Right ventricle myocardium inferior (tissue), 1 donor: ENCODE measurements around the gene KCNJ6. TPM values are rescaled to one million over a fixed set of nuclear protein-coding genes. Genes with fewer than 3 reads are reported as not detected.

Source experiments
- ATAC-seq: fragments of 200-7000 bp; cut with Tn5 transposase; one replicate; pipeline ENCODE4 v1.9.1; 2020; ENCODE audit warnings: mild to moderate bottlenecking, moderate library complexity
- DNase-seq: peaks from one replicate; pipeline ENCODE4 v3.0.0; 2021; ENCODE audit errors: missing footprints
- intact Hi-C: fragments of 100-400 bp; cut with DNase I; formaldehyde crosslinking; loops from one replicate; pipeline ENCODE4 v1.11.0; 2022
- total RNA-seq: library from RNA; stranded (reverse); fragmentation: NEBNext Ultra II Directional; extraction: Animal tissue kit (Norgen Biotek cat#: 25700); gene quantifications from one replicate; pipeline ENCODE4 v1.2.1, GENCODE V29; 2021
- donor health status: DM: no; HTN: yes; CAD: no; lungs with severe emphysema.

KCNJ6 gene
- total RNA-seq, 1 donor from 2014 or later: not detected

DNA sequence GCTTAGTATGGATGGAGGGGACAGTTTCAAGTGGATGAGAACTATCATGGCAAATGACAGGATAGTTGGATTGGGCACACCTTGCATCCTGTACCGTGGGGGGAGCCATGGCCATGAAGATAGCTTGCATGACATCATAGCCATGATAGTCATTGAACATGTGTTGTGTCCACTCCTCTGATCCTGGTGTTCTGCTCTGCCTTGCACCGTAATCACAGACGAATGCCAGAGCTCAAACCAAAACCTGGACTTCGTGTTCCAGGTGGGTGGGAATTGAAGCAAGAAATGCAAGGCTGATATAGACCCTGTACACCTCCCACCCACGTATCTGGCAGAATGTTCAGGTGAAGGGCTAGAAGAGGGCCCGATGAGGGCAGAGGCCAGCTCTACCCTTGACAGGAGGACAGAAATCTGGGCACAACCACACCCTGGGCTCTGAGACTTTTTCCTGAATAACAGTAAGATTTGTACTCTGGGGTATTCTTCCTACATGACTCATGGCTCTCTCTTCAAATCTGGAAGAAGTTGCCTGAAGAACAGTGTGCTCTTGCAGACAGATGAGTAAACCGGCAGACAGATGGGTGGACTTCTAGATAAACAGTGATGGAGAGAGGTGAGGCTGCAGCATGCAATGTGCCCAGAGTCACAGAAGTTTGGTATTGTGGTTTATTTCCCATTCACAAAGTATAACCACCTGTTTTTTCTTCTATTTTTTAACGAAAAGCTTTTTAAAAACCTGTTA is 45.0 kb downstream of the KCNJ6 start:
- ATAC-seq (no peak), DNase-seq (no peak)
- intact Hi-C loops: no loop called here

DNA sequence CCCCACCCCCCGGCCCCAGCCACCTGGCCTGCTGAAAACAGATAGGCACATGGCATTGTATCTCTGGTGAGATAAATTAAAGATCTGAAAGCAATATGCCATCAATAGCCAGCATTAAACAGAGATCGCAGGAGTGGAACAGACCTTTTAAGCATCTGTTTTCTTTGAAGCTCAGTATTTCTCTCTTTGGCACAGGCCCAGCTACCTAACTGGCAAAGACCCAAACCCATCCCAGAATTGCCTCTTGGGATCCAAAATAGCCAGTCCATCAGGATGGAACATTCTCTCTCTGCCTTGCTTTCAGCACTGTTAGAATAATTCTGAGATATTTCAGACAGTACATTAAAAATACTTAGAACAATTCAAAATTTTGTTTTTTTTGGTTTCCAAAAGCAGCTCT is 46.0 kb downstream of the KCNJ6 start:
- ATAC-seq (no peak), DNase-seq (no peak)
- intact Hi-C loops: no loop called here

GRCh38 chr21:37869661-37870060 is 46.6 kb downstream of the KCNJ6 start:
- ATAC-seq (no peak), DNase-seq (no peak)
- intact Hi-C loops: no loop called here

DNA sequence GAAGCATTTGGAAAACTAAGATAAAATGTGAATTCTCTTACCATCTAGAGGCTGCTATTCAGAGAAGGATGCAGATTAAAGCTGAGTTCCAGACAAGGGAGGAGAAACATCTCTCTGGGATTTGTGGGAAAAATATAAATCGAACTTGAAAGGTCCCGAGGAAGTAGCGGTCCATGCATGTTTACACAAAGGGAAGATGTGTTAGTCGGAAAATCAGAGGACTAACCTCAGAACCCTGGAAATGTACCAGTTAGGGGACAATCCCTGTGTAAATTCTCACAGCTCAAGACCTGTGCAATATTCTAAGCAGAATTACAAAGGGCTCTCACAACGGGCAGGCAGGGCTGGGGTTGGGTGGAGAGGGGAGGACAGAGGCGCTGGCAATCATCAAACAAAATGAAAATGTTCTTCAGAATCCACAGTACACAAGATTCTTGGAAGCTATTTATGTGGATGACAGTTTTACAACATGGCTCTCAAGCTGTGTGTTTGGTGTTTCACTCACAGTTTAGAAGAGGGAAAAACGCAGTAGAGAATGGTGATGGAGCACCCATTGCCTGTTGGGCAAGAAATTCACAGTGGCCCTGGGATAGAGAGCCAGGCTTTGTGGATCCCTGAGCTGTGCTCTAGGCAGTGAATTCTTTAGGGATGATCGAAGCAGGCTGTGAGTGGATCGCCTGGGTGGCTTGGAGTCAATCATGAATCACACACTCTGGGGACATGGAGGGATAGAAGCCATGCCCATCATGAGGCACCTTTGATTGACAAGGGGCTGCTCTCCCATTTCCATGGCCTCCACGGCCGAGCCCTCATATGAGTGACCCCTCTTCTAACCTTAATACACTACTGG is 47.6 kb downstream of the KCNJ6 start:
- no peak for ATAC-seq
- intact Hi-C loops: no loop called here
- DNase-seq: no peak

DNA sequence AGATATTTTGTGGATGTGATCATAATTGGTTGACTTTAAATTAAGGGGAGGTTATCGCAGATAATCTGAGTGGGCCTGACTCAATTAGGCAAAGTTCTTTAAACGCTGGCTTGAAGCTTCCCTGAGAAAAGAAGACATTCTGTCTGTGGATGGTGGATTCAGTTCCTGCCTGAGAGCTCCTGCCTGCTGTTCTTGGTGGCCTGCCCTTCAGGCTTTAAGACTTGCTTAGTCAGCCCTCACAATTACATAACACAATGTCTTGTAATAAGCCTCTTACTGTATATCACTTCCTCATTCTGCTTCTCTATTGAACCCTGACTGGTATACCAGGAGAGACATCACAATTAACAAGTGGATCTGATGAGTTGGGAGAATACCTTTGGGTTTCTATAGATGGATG is 50.2 kb downstream of the KCNJ6 start:
- ATAC-seq (peak; percentile 65), DNase-seq (no peak)
- intact Hi-C loops: no loop called here

GRCh38 chr21:37865156-37865555 is 51.1 kb downstream of the KCNJ6 start:
- intact Hi-C loops: no loop called here
- ATAC-seq: no peak
- DNase-seq: no peak

DNA sequence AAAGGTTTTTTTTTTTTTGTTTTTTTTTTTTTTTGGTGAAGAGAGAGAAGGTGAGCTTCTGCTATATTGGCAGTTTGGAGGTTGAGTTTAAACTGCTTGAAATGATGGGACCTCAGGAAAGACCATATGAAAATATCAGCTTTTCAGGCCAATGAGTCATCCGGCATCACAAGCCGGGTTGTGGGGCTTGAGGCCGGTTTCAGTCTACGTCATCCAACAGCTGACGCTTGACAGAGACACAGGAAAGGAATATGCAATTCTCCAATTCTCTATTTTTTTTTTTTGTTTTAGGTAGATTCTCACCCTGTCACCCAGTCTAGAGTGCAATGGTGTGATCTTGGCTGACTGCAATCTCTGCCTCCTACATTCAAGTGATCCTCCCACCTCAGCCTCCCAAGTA is 52.4 kb downstream of the KCNJ6 start:
- DNase-seq: no peak
- ATAC-seq: no peak
- intact Hi-C loops: no loop called here

DNA sequence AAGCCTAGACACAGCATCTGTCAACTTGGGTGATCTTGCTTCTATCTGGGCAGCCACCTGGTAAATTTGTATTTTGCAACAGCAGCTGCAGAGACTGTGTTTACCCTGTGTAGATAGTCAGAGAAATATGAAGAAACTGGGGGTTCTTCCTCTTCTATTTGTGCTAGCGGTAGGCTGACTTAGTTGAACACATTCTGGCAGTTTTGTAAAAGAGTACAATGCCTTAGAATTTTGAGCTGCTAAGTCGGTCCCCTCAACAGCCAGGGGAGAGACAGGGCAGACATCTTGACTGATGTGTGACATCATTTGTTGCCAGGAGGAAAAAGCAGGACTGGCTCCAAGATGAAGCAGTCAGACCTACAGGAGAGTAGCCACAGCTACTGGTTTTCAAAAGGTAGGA is 53.7 kb downstream of the KCNJ6 start:
- intact Hi-C loops: no loop called here

DNA sequence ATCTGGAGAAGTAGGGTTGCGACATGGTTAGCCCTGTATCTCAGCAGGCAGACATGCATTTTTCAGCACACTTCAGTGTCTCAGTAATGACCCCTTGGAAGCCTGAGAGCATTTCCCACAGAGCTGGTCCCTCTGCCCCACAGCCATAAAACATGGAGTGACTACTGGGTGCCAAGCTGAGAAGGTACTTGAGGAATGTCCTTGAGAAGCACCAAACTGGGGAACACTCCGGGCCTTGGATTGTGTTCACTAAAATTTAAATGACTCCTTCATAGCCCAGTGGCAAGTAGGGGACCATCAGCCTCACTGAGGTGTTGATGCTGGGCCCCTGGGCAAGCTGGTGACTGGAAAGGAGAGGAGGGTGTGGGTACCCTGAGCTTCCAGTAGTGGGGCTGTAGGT is 54.7 kb downstream of the KCNJ6 start:
- ATAC-seq: no peak
- no peak for DNase-seq
- intact Hi-C loops: no loop called here

More for the DNA sequence above, 53.7 kb downstream of the KCNJ6 start:
- no peak for ATAC-seq
- no peak for DNase-seq

DNA sequence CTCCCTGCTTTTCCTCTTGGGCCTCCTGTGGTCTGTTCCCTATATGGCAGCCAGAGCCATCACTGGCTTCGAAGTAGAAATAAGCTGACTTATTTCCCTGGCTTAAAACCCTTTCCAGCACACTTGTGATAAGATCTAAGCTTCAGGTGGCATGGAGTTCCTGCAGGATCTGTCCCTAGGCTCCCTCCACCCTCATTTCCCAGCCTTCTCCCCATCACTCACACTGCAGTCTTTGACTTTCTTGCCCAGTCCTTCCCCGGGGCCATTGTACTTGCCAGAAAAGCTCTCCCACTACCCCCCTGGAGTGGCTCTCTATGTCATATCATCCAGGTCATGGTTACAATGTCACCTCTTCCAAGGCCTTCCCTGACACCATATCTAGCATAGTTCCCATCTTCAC is 55.8 kb downstream of the KCNJ6 start:
- no peak for ATAC-seq
- no peak for DNase-seq
- intact Hi-C loops: no loop called here

GRCh38 chr21:37855647-37856625 is 60.3 kb downstream of the KCNJ6 start:
- intact Hi-C loops: no loop called here
- ATAC-seq (no peak), DNase-seq (no peak)

GRCh38 chr21:37855271-37855646 is 61.0 kb downstream of the KCNJ6 start:
- intact Hi-C loops: no loop called here

DNA sequence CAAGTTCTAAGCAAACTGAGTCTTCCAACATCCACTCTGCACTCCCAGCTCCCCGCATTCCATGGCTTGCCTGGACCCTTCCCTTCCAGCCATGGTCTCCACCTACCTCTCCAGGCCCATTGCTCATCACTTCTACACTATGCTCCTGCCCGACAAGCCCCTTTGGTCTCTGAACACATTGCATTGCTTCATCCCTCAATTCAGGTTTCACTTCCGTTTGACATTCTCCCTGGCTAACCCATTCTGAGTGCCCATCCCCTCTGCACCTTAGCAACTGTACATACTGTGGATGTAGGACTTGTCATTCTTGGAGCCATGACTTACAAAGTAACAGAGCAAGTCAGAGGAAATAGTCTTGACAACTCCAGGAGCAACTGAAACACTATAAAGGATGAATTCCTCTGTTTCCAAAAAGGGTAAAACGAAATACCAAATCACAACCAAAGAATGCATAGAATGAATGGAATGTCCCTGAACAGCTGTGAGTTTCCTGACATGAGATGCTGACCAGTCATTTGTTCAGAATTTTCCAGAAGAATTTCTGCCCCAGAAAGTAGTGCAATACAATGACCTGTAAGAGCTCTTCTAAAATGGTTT is 66.7 kb downstream of the KCNJ6 start:
- ATAC-seq (no peak), DNase-seq (no peak)
- intact Hi-C loops: no loop called here

More at GRCh38 chr21:37855271-37855646, 61.0 kb downstream of the KCNJ6 start:
- DNase-seq (no peak), ATAC-seq (no peak)

GRCh38 chr21:37848721-37849490 is 67.4 kb downstream of the KCNJ6 start:
- no peak for ATAC-seq

DNA sequence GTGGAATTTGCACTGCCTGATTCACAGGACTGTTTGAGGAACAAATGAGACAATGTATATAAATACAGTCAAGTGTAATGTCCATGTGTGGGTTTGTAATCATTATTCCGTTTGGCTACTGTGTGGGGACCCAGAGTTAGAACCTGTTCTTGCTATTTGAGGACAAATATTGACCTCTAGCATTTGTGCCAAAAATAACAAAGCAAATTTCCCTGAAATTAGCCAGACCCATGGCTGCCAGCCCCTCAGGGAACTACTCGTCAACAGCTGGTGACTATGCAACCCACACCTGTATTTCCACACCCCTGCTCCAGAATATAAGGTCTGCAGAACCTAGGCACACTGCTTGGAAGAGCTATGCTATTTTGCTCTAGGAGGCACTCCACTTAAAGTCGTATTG is 70.7 kb downstream of the KCNJ6 start:
- ATAC-seq (no peak), DNase-seq (no peak)
- intact Hi-C loops: no loop called here

More at GRCh38 chr21:37848721-37849490, 67.4 kb downstream of the KCNJ6 start:
- no peak for DNase-seq
- intact Hi-C loops: no loop called here

GRCh38 chr21:37843191-37843590 is 73.1 kb downstream of the KCNJ6 start:
- ATAC-seq (no peak), DNase-seq (no peak)
- intact Hi-C loops: no loop called here

DNA sequence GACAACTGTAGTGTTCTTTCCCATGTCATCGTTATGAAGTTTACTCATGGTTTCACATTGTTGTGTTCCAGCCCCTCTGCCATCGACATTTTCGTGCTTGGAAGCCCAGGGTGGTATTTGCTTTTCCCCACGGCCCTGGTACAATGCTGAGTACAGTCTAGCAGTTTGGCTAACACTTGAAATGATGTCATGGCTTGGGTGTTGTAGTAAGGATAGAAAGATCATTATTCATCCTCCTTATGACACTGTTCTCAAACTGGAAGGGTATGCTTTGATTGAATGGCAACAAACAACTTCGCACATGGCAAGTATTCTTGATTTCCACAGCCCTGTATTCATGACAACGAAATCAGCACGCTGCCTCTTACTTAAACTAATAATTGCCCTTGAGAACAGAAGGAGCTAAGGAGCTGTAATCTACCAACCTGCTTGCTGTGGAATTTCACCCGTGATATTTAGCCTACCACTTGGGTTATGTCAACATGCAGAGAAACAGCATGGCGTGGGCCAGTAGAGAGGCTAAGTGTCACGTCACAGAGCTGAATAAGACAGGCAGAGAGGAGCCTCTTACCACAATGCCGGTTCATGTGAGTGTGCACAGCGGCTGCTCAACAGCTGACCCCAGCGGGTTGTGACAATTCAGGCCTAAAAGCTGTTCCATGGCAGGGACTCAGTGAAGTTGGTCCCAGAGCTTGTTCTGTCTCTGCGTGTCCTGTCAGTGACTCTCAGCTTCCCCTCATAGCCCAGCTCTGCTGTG is 73.9 kb downstream of the KCNJ6 start:
- no peak for DNase-seq
- ATAC-seq: no peak
- intact Hi-C loops: no loop called here
